ENCODE data around the gene BCL2L11. TPM values are rescaled to one million over a fixed set of nuclear protein-coding genes. Genes with fewer than 3 reads are reported as not detected.

Gene BCL2L11
- total RNA-seq, 1 experiment from 2014 or later: 21.2 TPM

DNA sequence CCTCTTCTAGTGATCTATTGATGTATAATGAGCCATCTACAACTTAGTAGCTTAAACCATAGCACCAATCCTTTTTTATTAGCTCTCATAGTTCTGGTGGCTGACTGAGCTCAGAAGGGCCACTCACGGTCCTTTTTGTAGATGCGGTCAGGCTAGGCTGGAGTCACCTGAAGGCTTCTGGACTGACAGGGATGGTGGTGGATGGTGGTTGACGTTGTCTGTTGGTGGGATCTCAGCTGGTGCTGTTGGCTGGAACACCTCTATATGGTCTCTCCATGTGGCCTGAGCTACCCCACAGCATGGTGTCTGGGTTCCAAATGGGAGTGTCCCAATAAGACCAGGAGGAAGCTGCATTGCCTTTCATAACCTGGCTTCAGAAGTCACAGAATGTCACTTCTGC is 68.0 kb downstream of the BCL2L11 start:
- H4K5ac ChIP-seq (ENCODE audit: insufficient read length, low read depth, low read length): no peak overlapping the region
- Mint-ChIP-seq H3K9me3 (no peaks in the 10 kb centered on the region), H3K4me3 (no peak overlapping the region), H3K4me1 (0 out of 4 replicates have a peak, but pooled peaks cover 0 to 3% of the 10 kb centered on the region in 2 experiments), H3K27ac (no peak overlapping the region), H3K27me3 (ENCODE audit: low read depth) (peaks cover 8% of the 10 kb centered on the region), H3K36me3 (ENCODE audit: insufficient read depth in 1 of 3, low read depth in 3 of 3) (no peaks in the 10 kb centered on the region)
- H3K23ac ChIP-seq (ENCODE audit: insufficient read length, low read depth, low read length): no peak overlapping the region
- no CpG with 5 or more reads among the region's 3 CpGs for WGBS (ENCODE audit: extremely low coverage, insufficient read length, low lambda C conversion rate)
- H4K20me1 ChIP-seq (ENCODE audit: control insufficient read depth, insufficient read depth, insufficient read length): peaks cover 2% of the 10 kb centered on the region
- H2BK15ac ChIP-seq (ENCODE audit: low read depth, low read length): no peak overlapping the region
- no peak overlapping the region for H2BK20ac ChIP-seq (ENCODE audit: low read depth, low read length, poor library complexity, severe bottlenecking)
- H3K56ac ChIP-seq (ENCODE audit: insufficient read length, low read depth, low read length): no peak overlapping the region
- no peaks in the 10 kb centered on the region for H3K27me3 ChIP-seq (ENCODE audit: insufficient read depth, low read length)
- no peak overlapping the region for H2AFZ ChIP-seq (ENCODE audit: low read length)
- H3K14ac ChIP-seq (ENCODE audit: insufficient read depth, low read length): no peak overlapping the region
- H2BK120ac ChIP-seq (ENCODE audit: low read depth, low read length, poor library complexity, severe bottlenecking): no peak overlapping the region
- no peak overlapping the region for H2BK5ac ChIP-seq (ENCODE audit: insufficient read length, low read length)
- no peaks in the 10 kb centered on the region for H3K79me1 ChIP-seq (ENCODE audit: insufficient read depth, low read depth, low read length, poor library complexity, severe bottlenecking)
- TF ChIP-seq, protein P1, sequence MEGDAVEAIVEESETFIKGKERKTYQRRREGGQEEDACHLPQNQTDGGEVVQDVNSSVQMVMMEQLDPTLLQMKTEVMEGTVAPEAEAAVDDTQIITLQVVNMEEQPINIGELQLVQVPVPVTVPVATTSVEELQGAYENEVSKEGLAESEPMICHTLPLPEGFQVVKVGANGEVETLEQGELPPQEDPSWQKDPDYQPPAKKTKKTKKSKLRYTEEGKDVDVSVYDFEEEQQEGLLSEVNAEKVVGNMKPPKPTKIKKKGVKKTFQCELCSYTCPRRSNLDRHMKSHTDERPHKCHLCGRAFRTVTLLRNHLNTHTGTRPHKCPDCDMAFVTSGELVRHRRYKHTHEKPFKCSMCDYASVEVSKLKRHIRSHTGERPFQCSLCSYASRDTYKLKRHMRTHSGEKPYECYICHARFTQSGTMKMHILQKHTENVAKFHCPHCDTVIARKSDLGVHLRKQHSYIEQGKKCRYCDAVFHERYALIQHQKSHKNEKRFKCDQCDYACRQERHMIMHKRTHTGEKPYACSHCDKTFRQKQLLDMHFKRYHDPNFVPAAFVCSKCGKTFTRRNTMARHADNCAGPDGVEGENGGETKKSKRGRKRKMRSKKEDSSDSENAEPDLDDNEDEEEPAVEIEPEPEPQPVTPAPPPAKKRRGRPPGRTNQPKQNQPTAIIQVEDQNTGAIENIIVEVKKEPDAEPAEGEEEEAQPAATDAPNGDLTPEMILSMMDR (conservative IDR thresholded peaks at IDR 0.05): no peak
- no peak overlapping the region for H4K8ac ChIP-seq (replicated peaks; ENCODE audit: insufficient read length, low read depth, low read length)
- H3K4ac ChIP-seq (ENCODE audit: low read depth, low read length): no peak overlapping the region
- no peak overlapping the region for H2BK12ac ChIP-seq (ENCODE audit: insufficient read length, low read depth, low read length)
- no peak overlapping the region for H3K18ac ChIP-seq (ENCODE audit: insufficient read length, low read depth, low read length)
- H3K9me3 ChIP-seq (ENCODE audit: control insufficient read depth, low read depth, low read length): no peaks in the 10 kb centered on the region
- H4K91ac ChIP-seq (ENCODE audit: insufficient read length, low read depth, low read length): no peak overlapping the region
- H3K9ac ChIP-seq (ENCODE audit: extremely low read depth, insufficient read length, low read length): no peak overlapping the region
- H3K79me2 ChIP-seq (ENCODE audit: insufficient read depth, low read length): no peaks in the 10 kb centered on the region
- no peaks in the 10 kb centered on the region for H3K4me1 ChIP-seq (ENCODE audit: insufficient read depth, low read length)
- no peak overlapping the region for H3K4me2 ChIP-seq (ENCODE audit: insufficient read depth, insufficient read length, low read length)
- no peak overlapping the region for H3K27ac ChIP-seq (ENCODE audit: insufficient read length, low read depth, low read length)
- H3K23me2 ChIP-seq (ENCODE audit: insufficient read length, low read depth, low read length, poor library complexity, severe bottlenecking): no peaks in the 10 kb centered on the region
- H2AK5ac ChIP-seq (ENCODE audit: insufficient read length, low read length): no peak overlapping the region
- no peak overlapping the region for H3T11ph ChIP-seq (ENCODE audit: low read length)
- no peak for DNase-seq

Data from H9 (cell line).